Measurements from ENCODE around the gene PDE4D. TPM values are rescaled to one million over a fixed set of nuclear protein-coding genes. Genes with fewer than 3 reads are reported as not detected.
"Not testable (repeated sequence)": the region's sequence is repeated elsewhere in the genome, so short reads cannot be mapped to it uniquely, and the experiment has no call there.

The PDE4D gene
- total and polyA plus RNA-seq, 3 experiments from 2014 or later, result 5.6 to 18.3 (median 17.7) TPM

DNA sequence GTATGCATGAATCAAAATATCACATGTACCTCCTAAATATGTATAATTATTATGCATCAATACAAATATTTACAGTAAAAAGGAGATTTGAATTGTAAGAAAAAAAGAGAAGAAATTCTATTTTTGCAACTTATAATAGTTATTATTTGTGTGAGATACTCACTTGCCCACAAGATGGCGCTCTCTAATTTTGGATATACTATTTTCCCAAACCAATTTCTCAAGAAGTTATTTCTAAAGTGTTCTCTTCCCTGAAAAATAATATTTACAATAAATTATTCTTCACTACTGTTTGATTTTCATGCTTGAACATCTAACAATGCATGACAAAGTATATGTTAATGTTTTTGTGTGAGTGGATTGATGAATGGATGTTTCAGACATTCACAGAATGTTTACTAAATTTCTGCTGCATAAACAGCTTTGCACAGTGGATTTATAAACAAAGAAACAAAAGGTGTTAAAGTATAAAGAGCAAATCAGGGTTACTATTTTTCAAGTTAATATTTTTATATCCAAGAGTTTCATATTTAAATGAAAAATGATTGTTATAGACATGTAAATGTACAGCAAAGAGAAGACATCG, 503.4 kb downstream of the PDE4D start:
- Mint-ChIP-seq H3K4me1 (no peaks in the 10 kb centered on the region), H3K4me3 (no peak overlapping the region), H3K9me3 (no peaks in the 10 kb centered on the region), H3K27ac (no peak overlapping the region), H3K27me3 (peaks cover 2 to 27% of the 10 kb centered on the region in 2 donors), H3K36me3 (no peaks in the 10 kb centered on the region)
- Histone ChIP-seq H3K4me3 (ENCODE audit: low read length) (no peak overlapping the region), H3K27me3 (ENCODE audit: insufficient read depth, low read length, poor library complexity, severe bottlenecking) (no peaks in the 10 kb centered on the region), H3K9me3 (ENCODE audit: low read length) (no peaks in the 10 kb centered on the region), H3K4me1 (ENCODE audit: insufficient read depth, low read length) (no peaks in the 10 kb centered on the region), H3K27ac (ENCODE audit: low read depth, low read length) (no peak overlapping the region), H3K36me3 (ENCODE audit: insufficient read depth, low read length) (no peaks in the 10 kb centered on the region)
- no peak for DNase-seq
- POLR2A ChIA-PET, result no interaction called here
- CTCF ChIA-PET, result no interaction called here

DNA sequence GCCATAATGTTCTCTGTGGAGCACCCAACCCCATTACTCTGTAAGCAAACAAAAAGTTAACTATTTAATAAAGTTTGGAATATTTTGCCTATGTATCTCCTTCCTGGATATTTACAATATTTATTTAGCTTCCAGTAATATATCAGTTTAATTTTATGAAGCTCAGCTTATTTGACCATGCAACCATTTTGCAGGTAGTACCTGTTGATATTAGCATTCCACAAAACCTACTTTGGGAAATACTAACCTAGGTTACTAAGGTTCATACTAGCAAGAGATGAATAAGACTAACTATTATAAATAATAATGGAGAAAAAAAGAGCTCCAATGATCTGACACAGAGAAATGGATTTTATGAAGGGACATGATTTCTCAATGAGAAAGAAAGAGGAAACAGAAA, 506.4 kb downstream of the PDE4D start:
- no peak overlapping the region for H3K4me3 Mint-ChIP-seq
- peaks cover 5 to 9% of the 10 kb centered on the region in 2 donors for H3K27me3 Mint-ChIP-seq
- no peaks in the 10 kb centered on the region for H3K9me3 Mint-ChIP-seq
- no peaks in the 10 kb centered on the region for H3K4me1 Mint-ChIP-seq
- H3K36me3 Mint-ChIP-seq, result no peaks in the 10 kb centered on the region
- H3K27ac Mint-ChIP-seq, result no peak overlapping the region
- no peaks in the 10 kb centered on the region for H3K4me1 ChIP-seq (ENCODE audit: insufficient read depth, low read length)
- H3K9me3 ChIP-seq (ENCODE audit: low read length), result no peaks in the 10 kb centered on the region
- DNase-seq, result no peak
- no peak overlapping the region for H3K4me3 ChIP-seq (ENCODE audit: low read length)
- H3K27ac ChIP-seq (ENCODE audit: low read depth, low read length), result no peak overlapping the region
- POLR2A ChIA-PET, result no interaction called here
- CTCF ChIA-PET, result no interaction called here
- no peaks in the 10 kb centered on the region for H3K36me3 ChIP-seq (ENCODE audit: insufficient read depth, low read length)
- H3K27me3 ChIP-seq (ENCODE audit: insufficient read depth, low read length, poor library complexity, severe bottlenecking), result no peaks in the 10 kb centered on the region

DNA sequence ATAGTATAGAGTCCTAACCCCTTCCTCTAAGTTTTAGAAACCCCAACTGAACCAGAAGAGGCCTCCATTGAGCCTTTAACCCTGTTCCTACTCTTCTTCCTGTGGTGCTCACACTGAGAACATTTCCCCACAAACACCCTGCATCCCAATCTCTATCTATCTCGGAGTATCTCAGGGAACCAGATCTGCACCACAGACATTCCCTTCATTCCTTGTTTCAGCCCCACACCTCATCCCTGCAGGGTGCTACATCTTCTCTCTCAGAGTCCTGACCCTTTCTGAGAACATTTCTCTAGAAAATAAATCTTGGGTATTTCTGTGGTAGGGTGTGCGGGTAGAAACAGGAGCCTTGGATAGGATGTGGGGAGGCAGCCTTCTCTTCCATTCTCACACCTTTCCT, 507.8 kb downstream of the PDE4D start:
- Histone ChIP-seq H3K4me1 (ENCODE audit: insufficient read depth, low read length) (no peaks in the 10 kb centered on the region), H3K27me3 (ENCODE audit: insufficient read depth, low read length, poor library complexity, severe bottlenecking) (no peaks in the 10 kb centered on the region), H3K9me3 (ENCODE audit: low read length) (no peaks in the 10 kb centered on the region), H3K27ac (ENCODE audit: low read depth, low read length) (no peak overlapping the region), H3K4me3 (ENCODE audit: low read length) (no peak overlapping the region), H3K36me3 (ENCODE audit: insufficient read depth, low read length) (no peaks in the 10 kb centered on the region)
- Mint-ChIP-seq H3K27ac (peak overlapping the region in 2 of 8 donors; percentile 51 to 83), H3K27me3 (peaks cover 5 to 9% of the 10 kb centered on the region in 2 donors), H3K36me3 (no peaks in the 10 kb centered on the region), H3K4me3 (no peak overlapping the region), H3K4me1 (no peaks in the 10 kb centered on the region), H3K9me3 (no peaks in the 10 kb centered on the region)
- DNase-seq, result no peak
- CTCF ChIA-PET, result no interaction called here
- POLR2A ChIA-PET, result no interaction called here

DNA sequence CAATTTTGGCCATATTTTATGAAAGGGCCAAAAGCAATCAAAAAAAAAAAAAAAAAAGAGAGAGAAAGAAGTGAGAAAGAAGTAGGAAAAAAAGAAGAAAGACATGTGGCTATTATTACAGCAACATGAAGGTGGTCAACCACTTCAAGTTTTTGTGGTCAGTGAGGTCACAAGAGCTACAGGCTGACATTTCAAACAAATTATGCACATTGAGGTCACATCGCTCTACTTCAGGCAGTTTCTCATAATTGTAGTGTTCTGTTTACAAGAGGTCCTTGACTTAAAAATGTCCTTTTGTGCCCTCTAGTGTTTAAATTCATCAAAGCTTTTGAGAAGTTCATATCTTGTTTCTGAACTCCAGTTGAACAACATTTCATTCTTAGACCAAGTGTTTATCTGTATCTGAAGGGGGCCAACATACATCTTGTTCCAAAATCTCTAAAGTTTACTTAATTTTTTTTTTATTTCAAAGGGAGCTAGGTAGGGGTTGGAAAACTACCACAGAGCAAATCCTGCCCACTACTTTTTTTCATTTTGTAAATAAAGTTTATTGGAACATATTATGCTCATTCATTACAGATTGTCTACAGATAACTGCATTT, 513.1 kb downstream of the PDE4D start:
- DNase-seq, result peak in 2 of 5 donors; percentile 26 to 34
- Mint-ChIP-seq H3K27ac (no peak overlapping the region), H3K27me3 (peaks cover 0 to 3% of the 10 kb centered on the region in 2 donors), H3K4me3 (no peak overlapping the region), H3K4me1 (peaks cover 0 to 4% (median 3%) of the 10 kb centered on the region in 3 donors), H3K9me3 (peaks cover 0 to 2% (median 0%) of the 10 kb centered on the region in 5 donors), H3K36me3 (peaks cover 0 to 3% (median 0%) of the 10 kb centered on the region in 3 donors)
- POLR2A ChIA-PET, result no interaction called here
- CTCF ChIA-PET, result interaction anchor here (0.7 to 2.9 kb wide), 8 partner anchors 29 to 494 kb away, joined by 3 to 27 read pairs (median 4); no protein-coding TSS in a partner anchor
- Histone ChIP-seq H3K36me3 (ENCODE audit: insufficient read depth, low read length) (no peaks in the 10 kb centered on the region), H3K4me1 (ENCODE audit: insufficient read depth, low read length) (no peaks in the 10 kb centered on the region), H3K27me3 (ENCODE audit: insufficient read depth, low read length, poor library complexity, severe bottlenecking) (no peaks in the 10 kb centered on the region), H3K9me3 (ENCODE audit: low read length) (no peaks in the 10 kb centered on the region), H3K4me3 (ENCODE audit: low read length) (no peak overlapping the region), H3K27ac (ENCODE audit: low read depth, low read length) (no peak overlapping the region)

DNA sequence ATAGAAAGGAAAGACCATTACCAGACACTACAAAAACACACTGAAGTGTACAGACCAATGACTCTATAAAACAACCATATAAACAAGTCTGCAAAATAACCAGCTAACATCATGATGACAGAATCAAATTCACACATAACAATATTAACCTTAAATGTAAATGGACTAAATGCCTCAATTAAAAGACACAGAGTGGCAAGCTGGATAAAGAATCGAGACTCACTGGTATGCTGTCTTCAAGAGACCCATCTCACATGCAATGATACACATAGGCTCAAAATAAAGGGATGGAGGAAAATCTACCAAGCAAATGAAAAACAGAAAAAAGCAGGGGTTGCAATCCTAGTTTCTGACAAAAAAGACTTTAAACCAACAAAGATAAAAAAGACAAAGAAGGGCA, 519.5 kb downstream of the PDE4D start:
- POLR2A ChIA-PET, CTCF ChIA-PET, DNase-seq: not testable (repeated sequence)

DNA sequence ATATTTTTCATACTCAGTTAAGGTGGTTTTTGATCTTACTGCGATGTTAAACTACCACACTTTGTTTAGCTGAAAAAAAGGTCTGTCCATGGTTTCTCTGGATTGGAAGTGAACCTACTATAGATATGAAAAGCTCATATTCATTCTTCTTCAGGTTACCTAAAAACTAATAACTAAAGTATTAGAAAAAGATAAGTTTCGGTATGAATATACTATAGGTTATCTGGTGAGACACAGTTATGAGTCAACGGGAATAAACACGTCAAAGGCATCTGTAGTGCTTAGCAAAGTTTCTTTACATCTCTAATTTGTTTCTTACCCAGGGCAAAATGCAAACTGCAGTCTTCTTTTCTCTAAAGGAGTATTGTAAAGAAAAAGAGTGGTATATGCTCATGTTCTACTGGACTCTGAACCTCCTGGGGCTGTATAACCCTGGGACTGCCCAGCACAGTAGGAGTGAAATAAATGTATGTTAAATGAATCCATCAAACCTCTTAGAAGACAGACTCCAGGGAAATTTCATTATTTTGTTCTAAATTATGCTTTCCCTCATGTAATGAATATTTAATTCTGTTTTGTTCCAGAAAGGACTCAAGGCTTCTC, 521.9 kb downstream of the PDE4D start:
- Histone ChIP-seq H3K36me3 (ENCODE audit: insufficient read depth, low read length) (no peaks in the 10 kb centered on the region), H3K27ac (ENCODE audit: low read depth, low read length) (no peak overlapping the region), H3K4me3 (ENCODE audit: low read length) (no peak overlapping the region), H3K27me3 (ENCODE audit: insufficient read depth, low read length, poor library complexity, severe bottlenecking) (no peaks in the 10 kb centered on the region), H3K4me1 (ENCODE audit: insufficient read depth, low read length) (no peaks in the 10 kb centered on the region), H3K9me3 (ENCODE audit: low read length) (no peaks in the 10 kb centered on the region)
- Mint-ChIP-seq H3K27me3 (peaks cover 10 to 35% of the 10 kb centered on the region in 2 donors), H3K27ac (no peak overlapping the region), H3K4me1 (peaks cover 0 to 4% (median 2%) of the 10 kb centered on the region in 3 donors), H3K4me3 (no peak overlapping the region), H3K36me3 (peaks cover 0 to 27% (median 5%) of the 10 kb centered on the region in 3 donors), H3K9me3 (peaks cover 8 to 24% (median 22%) of the 10 kb centered on the region in 5 donors)
- no peak for DNase-seq
- POLR2A ChIA-PET, result no interaction called here
- CTCF ChIA-PET, result no interaction called here

More for the DNA sequence above, 519.5 kb downstream of the PDE4D start:
- Mint-ChIP-seq H3K9me3 (peaks cover 8 to 24% (median 22%) of the 10 kb centered on the region in 5 donors), H3K27me3 (peaks cover 7 to 27% of the 10 kb centered on the region in 2 donors), H3K36me3 (peaks cover 0 to 29% (median 5%) of the 10 kb centered on the region in 3 donors)
- not testable (repeated sequence) for H3K27me3 ChIP-seq (ENCODE audit: insufficient read depth, low read length, poor library complexity, severe bottlenecking); H3K4me3 Mint-ChIP-seq; H3K4me1 Mint-ChIP-seq; H3K27ac ChIP-seq (ENCODE audit: low read depth, low read length); H3K9me3 ChIP-seq (ENCODE audit: low read length); H3K27ac Mint-ChIP-seq; H3K4me3 ChIP-seq (ENCODE audit: low read length); H3K4me1 ChIP-seq (ENCODE audit: insufficient read depth, low read length); H3K36me3 ChIP-seq (ENCODE audit: insufficient read depth, low read length)

DNA sequence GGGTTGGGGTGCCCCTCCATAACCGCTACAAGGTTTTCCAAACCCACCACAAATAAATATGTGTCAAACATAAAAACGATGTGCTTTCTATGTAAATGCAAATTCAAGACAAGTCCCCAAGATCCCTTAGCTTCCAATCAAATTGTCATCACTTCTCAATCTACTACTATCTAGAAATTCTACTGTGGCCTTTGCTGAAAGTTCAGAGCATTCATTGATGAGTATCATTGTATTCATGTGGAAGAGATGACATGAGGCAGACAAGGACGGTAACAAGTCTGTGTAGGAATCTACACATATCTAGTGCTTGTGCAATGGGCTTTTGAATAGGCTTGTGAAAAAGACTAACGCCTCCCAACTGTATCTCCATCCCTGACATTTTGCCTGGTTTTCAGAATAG, 524.6 kb downstream of the PDE4D start:
- H3K27me3 Mint-ChIP-seq, result peaks cover 10 to 41% of the 10 kb centered on the region in 2 donors
- Histone ChIP-seq H3K27me3 (ENCODE audit: insufficient read depth, low read length, poor library complexity, severe bottlenecking) (no peaks in the 10 kb centered on the region), H3K4me3 (ENCODE audit: low read length) (no peak overlapping the region), H3K27ac (ENCODE audit: low read depth, low read length) (no peak overlapping the region), H3K9me3 (ENCODE audit: low read length) (no peaks in the 10 kb centered on the region), H3K36me3 (ENCODE audit: insufficient read depth, low read length) (no peaks in the 10 kb centered on the region), H3K4me1 (ENCODE audit: insufficient read depth, low read length) (no peaks in the 10 kb centered on the region)
- peaks cover 4 to 14% (median 11%) of the 10 kb centered on the region in 5 donors for H3K9me3 Mint-ChIP-seq
- H3K4me3 Mint-ChIP-seq, result no peak overlapping the region
- POLR2A ChIA-PET, result no interaction called here
- peaks cover 0 to 4% (median 2%) of the 10 kb centered on the region in 3 donors for H3K4me1 Mint-ChIP-seq
- H3K27ac Mint-ChIP-seq, result no peak overlapping the region
- peaks cover 0 to 13% (median 0%) of the 10 kb centered on the region in 3 donors for H3K36me3 Mint-ChIP-seq
- DNase-seq, result no peak
- CTCF ChIA-PET, result interaction anchor here (1.3 to 4.9 kb wide), 3 partner anchors 9 to 181 kb away, joined by 3 to 17 read pairs (median 6); no protein-coding TSS in a partner anchor

DNA sequence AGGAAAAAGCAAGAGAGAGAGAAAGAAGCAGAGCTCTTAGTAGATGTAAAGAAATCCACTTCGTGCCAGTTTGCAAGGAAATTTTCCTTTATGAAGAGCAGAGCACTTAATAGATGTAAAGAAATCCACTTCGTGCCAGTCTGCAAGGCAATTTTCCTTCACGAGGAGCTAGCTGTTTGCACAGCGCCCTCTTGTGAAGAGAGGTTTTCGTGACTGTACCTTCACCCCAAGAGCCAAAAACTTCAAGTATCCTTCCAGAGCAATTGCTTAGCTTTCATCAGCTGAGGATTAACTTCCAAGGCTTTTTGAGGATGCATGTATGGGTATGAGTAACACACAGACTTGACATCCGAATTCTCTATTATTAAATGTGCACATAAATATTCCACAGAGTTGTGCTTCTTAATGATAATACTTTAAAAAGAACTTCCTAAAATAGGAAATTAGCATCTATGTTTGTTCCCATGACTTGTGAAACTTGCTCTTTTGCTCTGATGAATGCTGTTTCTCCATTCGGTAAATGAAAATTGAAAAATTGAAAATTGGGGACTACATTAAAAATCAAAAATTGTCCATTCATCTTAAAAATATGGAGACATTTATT, 525.6 kb downstream of the PDE4D start:
- DNase-seq, result peak in 4 of 5 donors; percentile 1 to 46 (median 14)
- Histone ChIP-seq H3K27me3 (ENCODE audit: insufficient read depth, low read length, poor library complexity, severe bottlenecking) (no peaks in the 10 kb centered on the region), H3K4me3 (ENCODE audit: low read length) (no peak overlapping the region), H3K9me3 (ENCODE audit: low read length) (no peaks in the 10 kb centered on the region), H3K36me3 (ENCODE audit: insufficient read depth, low read length) (no peaks in the 10 kb centered on the region), H3K4me1 (ENCODE audit: insufficient read depth, low read length) (no peaks in the 10 kb centered on the region), H3K27ac (ENCODE audit: low read depth, low read length) (no peak overlapping the region)
- CTCF ChIA-PET, result interaction anchor here (1.0 to 4.9 kb wide), 6 partner anchors 8 to 481 kb away, joined by 3 to 17 read pairs (median 5); no protein-coding TSS in a partner anchor
- no peak overlapping the region for H3K4me3 Mint-ChIP-seq
- POLR2A ChIA-PET, result no interaction called here
- H3K4me1 Mint-ChIP-seq, result peaks cover 0 to 4% (median 2%) of the 10 kb centered on the region in 3 donors
- H3K27ac Mint-ChIP-seq, result no peak overlapping the region
- peaks cover 7 to 43% of the 10 kb centered on the region in 2 donors for H3K27me3 Mint-ChIP-seq
- H3K36me3 Mint-ChIP-seq, result peaks cover 0 to 3% (median 0%) of the 10 kb centered on the region in 3 donors
- peaks cover 0 to 5% (median 2%) of the 10 kb centered on the region in 5 donors for H3K9me3 Mint-ChIP-seq
